GM18868 (cell line): ENCODE measurements around the gene ZNF428.
"Not testable (repeated sequence)": the region's sequence is repeated elsewhere in the genome, so short reads cannot be mapped to it uniquely, and the experiment has no call there.

Experiments
- ATAC-seq: cut with Tn5 transposase; IDR thresholded peaks from one replicate; pipeline ENCODE4 v1.9.1; 2021; ENCODE audit warnings: mild to moderate bottlenecking, moderate library complexity; ENCODE audit not compliant: unreplicated experiment

The ZNF428 gene

GRCh38 chr19:43640424-43640757 lies 21.0 kb upstream of the ZNF428 start:
- no peak for ATAC-seq

DNA sequence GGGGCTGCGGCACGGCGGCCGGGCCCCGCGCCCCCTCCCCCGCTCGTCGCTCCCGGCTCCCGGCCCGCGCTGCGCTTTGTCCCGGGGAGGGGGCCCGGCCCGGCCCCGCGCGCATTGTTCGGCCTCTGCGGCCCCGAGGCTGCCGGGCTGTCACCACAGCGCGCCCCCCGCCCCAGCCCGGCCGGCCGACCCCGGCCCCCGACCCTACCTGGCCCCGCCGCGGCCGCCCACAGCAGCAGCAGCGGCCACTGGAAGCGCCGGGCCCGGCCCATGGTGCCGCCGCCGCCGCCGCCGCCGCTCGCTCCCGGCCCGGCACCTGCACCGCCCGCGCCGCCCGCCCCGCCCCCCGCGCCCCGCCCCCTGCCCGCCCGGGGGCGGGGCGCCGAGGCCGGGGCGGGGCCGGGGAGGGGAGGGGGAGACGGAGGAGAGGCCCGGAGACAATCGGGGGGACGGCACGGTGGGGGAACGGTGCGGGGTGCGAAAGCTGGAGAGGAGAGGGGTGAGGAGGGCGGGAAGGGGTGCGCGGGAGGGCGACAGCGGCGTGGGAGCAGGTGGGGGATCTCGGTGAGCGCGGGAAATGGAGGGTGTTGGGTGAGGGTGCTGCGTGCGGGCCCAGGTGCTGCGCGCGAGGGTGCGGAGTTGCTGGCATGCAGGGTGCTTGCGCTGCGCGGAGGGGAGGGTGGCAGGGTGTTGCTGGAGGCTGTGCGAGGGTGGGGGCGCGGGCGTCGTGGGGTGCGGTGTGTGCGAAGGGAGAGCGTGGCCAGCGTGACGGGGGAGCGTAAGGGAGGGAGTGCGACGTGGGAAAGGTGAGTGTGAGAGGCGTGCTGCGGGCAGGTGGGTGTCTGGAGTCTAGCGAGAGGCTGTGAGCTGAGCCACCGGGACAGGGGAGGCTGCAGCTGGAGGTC lies 20.3 kb upstream of the ZNF428 start, which contains the start of gene CADM4:
Gene CADM4, minus strand, starts transcription at position 332 of the 905 bp plus-strand sequence. Its CDS starts 60 bp downstream, at position 272.
- no peak for ATAC-seq

DNA sequence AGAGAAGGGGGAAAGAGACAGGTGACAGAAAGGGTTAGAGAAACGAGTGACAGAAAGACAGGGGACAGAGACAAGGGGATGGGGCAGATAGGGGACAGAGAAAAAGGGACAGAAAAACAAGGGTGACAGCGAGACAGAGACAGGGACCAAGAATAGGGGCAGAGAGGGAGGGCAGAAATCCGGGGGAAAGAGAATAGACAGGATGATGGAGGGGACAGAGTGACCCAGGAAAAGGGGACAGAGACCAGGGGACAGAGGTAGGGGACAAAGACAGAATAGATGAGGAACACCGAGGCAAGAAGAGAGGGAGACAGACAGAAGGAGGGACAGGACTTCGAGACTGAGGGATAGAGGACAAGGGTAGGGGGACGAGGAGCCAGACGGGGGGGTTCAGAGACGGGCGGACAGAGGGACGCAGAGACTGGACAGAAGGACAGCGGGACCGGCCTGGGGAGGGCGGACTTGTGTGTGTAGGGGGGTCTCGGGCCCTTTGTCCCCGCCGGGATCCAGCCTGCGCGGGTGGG lies 19.6 kb upstream of the ZNF428 start:
- no peak for ATAC-seq

DNA sequence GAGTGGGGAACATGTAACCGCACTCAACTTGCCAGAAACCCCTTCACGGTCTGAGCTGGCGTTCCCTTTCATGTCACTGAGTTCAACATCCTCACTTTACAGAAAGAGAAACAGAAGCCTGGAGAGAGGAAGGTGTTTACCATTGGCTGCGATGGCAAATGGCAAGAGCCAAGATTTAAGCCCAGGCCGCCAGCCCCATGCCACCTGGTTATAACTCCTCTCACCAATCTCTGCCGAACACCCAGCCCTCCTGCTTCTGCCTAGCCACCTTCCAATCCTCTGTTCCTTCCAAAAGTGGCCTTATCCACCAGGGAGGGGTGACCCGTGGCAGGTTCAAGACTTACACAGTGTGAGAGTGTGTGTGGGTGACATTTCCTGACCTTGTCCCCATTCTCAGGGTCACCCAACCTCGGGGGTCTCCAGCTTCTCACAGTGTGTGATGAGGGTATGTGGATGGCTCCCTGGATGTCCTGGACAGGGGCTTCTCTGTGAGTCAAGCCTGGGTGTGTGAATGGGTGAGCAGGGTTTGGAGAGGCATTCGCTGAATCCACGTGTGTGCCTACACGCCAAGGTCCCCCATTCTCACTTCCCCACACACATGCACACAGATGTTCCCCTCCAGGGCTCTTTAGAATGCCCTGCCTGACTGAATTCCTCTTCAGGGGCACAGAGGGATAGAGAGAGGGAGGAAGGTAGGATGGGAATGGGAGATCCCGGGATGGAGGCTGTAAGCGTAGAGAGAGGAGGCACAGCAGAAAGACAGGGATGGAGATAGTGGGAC lies 19.0 kb upstream of the ZNF428 start:
- ATAC-seq, result no peak

GRCh38 chr19:43636121-43636683 lies 16.8 kb upstream of the ZNF428 start:
- ATAC-seq, result no peak

DNA sequence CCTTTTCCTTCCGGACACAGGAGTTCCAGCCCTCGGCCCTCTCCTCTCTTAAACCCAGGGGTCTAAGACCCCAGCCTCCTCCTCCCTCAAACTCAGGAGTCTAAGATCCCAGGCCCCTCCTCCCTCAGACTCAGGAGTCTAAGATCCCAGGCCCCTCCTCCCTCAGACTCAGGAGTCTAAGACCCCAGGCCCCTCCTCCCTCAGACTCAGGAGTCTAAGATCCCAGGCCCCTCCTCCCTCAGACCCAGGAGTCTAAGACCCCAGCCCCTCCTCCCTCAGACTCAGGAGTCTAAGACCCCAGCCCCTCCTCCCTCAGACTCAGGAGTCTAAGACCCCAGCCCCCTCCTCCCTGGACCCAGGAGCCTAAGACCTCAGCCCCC lies 16.1 kb upstream of the ZNF428 start:
- not testable (repeated sequence) for ATAC-seq

DNA sequence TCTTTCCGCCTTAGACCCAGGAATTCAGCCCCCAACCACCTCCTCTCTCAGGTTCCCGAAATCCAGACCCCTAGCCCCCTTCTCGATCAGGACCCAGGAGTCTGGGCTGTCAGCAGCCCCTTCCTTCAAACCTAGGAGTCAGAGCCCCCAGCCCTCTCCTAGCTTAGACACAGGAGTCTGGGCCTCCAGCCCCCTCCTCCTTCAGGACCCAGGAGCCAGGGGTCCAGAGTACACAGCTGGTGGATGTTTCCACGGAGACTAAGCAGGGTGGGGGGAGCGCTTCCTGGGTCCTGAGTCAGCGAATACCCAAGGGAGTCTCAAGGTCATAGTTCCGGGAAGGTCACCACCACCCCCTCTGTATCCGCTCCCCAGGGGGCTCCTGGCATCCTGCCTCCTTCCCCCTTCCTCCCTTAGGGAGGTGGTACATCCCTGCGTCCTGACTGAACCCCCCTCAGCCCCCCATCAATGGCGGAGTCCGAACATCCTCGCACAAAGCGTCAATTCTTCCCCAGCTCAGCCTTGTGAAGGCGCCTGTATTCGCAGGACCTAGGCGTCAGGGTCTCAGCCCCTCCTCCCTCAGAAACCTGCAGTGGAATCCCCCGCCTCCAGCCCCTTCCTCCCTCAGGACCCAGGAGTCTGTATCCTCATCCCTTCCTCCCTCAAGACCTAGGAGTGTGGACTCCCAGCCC lies 15.6 kb upstream of the ZNF428 start:
- no peak for ATAC-seq

GRCh38 chr19:43634506-43634871 lies 15.1 kb upstream of the ZNF428 start:
- no peak for ATAC-seq

DNA sequence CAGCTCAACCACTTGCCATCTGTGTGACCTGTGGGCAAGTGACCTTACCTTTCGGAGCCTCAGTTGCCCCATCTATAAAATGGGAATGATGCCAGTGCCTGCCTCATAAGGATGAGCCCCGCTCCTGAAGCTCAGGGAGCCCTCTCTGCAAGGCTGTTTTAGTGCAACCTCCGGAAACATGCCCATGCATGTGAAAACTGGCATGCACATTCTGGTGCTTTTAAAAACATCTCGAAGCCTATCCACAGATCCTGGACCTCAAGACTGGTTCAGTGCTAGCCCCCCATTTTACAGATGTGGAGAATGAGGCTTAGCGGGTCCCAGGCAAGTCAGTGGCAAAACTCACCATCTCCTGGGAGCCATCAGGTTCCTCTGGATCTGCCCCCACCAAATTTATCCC lies 14.6 kb upstream of the ZNF428 start:
- no peak for ATAC-seq

GRCh38 chr19:43633520-43633919 lies 14.1 kb upstream of the ZNF428 start:
- ATAC-seq, result no peak

DNA sequence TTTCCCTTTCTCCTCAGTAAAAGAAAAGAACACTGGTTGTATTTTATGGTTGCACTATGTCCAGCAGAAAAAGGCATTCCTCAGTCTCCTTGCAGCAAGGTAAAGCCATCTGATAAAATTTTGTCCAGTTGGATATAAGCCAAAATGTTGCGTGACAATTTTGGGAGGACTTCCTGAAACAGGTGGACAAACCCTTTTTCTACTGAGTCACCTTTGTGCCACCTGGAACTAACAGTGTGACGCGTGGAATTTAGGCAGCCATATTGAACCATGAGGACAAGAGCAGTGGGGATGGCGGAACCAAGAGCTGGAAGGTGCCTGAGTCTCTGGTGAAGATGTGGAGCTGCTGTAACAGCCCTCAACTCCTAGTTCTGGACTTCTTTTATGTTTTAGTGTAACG lies 12.1 kb upstream of the ZNF428 start:
- ATAC-seq, result no peak

DNA sequence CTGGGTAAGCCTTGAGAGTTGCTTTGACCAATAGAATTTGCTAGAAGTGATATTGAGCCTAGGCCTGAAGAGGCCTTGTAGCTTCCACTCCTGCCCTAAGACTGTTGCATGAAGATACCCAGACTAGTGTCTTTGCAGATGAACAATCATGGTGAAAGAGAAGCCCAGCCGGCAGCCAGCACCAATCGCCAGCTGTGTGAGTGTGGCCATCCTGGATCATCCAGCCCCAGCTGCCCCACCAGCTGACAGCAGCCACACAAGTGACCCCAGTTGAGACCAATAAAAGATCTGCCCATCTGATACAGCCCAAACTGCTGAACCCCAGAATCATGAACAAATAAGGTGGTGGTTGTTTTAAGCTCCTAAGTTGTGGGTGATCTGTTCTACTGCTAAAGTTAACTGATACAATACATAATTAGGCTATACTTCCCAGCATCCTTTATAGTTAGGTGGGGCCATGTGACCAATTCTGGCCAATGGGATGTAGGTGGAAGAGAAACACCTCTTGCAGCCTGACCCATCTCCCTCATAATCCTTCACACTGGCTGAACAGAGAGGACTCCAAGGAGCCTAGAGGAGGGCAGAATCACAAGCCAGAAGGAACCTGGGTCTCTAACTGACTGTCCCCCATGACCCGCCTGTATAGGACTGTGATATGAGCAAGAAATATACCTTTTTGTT lies 9.4 kb upstream of the ZNF428 start:
- ATAC-seq, result no peak

- ATAC-seq, result no peak
Measured at GRCh38 chr19:43626838-43627237, 7.4 kb upstream of the ZNF428 start.

- ATAC-seq, result no peak
Measured at GRCh38 chr19:43625918-43626579, 6.6 kb upstream of the ZNF428 start.

GRCh38 chr19:43624933-43625332 lies 5.5 kb upstream of the ZNF428 start:
- ATAC-seq, result no peak

DNA sequence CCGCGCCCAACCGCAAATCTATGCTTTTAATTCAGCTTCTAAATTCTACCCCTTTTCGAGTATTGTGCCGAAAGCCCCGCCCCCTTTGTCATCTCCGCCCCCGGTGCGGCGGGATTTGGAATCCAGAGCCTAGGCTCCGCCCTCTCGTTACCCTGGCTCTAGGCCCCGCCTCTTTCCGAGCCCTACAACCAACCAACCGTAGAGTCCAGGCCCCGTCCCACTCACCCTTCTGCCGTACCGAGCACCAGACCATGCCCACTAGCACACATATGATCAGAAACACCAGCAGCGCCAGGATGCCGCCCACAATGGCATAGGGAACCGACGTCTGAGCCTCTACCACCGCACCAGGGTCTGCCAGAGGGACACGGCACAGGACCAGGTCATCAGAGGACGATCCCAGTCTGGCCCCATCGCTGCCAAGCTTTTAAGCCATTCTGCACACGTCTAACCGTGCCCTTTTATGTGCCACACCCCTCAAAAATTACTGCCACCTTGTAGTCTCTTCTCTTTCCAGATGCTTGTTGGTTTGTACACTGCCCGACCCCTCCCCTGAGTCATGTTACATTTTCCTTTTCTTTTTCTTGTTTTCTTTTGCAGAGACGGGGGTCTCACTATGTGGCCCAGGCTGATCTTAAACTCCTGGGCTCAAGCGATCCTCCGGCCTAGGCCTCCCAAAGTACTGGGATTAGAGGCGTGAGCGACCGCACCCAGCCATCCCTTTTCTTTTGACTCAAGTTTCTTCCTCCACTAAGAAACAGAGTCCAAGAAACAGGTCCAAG lies 4.7 kb upstream of the ZNF428 start:
- ATAC-seq, result no peak

DNA sequence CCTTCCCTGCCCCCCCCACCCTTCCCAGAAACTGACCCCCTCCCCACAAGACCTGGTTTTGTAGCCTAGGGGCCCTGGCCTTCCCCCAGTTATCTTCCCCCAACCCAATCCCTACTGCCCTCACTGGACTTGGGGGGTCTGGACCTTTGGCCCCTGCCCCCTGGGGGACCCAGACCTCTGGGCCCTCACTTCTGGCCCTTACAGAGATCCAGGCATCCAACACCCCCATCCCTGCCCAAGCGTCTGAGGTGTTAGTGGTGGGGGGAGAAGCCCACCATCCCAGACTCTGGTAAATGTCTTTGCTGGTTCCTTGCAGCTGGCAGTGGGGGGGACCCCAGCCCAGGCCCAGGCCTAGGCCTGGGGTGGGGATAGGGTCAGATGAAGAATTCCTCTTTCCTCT lies 3.5 kb upstream of the ZNF428 start:
- no peak for ATAC-seq

DNA sequence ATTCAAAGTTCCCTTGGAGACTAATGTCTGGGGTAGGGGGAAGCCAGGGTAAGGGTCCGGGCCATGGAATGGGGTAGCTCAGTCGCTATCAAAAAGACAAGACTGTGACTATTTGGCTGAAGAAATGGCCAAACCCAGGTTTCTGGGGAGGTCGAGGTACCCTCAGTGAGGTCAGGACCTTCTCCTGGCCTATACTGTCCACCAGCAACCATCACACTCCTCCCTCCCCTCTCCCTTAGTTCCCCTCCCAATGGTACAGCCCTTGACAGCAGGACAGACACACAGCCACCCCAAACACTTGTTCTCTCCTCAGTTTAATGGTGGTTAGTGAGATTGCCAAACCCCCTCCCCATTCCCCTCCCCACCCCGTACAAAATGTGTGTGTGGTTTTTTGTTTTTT lies 2.6 kb upstream of the ZNF428 start:
- ATAC-seq, result no peak
